Central memory CD8-positive, alpha-beta T cell (primary cell): ENCODE measurements around the gene CHD5.

Source experiments
- ATAC-seq: fragments of 150-1000 bp; cut with Tn5 transposase; replicated peaks from 2 replicates; pipeline ENCODE4 v1.10.0; 2022; ENCODE audit warnings: mild to moderate bottlenecking, moderate FRiP score, moderate number of reproducible peaks; ENCODE audit not compliant: poor library complexity, severe bottlenecking; ENCODE audit errors: extremely low read depth
- DNase-seq, 2 donors: peaks; one replicate each; pipeline ENCODE4 v3.0.0; 2021; ENCODE audit warnings: low spot score in 2 of 2
- H3K27ac Mint-ChIP-seq: one replicate; pipeline ENCODE4 v1.8.0; 2022; ENCODE audit warnings: low read depth, mild to moderate bottlenecking, moderate library complexity, mixed read lengths
- H3K27me3 Mint-ChIP-seq: one replicate; pipeline ENCODE4 v1.8.0; 2022; ENCODE audit warnings: mixed read lengths
- H3K36me3 Mint-ChIP-seq: one replicate; pipeline ENCODE4 v1.8.0; 2022; ENCODE audit warnings: mild to moderate bottlenecking, moderate library complexity, mixed read lengths; ENCODE audit not compliant: insufficient read depth
- H3K4me1 Mint-ChIP-seq: one replicate; pipeline ENCODE4 v1.8.0; 2022; ENCODE audit warnings: mixed read lengths
- H3K4me3 Mint-ChIP-seq: one replicate; pipeline ENCODE4 v1.8.0; 2022; ENCODE audit warnings: mild to moderate bottlenecking, moderate library complexity, mixed read lengths
- H3K9me3 Mint-ChIP-seq: one replicate; pipeline ENCODE4 v1.8.0; 2022; ENCODE audit warnings: mixed read lengths

CHD5 gene

DNA sequence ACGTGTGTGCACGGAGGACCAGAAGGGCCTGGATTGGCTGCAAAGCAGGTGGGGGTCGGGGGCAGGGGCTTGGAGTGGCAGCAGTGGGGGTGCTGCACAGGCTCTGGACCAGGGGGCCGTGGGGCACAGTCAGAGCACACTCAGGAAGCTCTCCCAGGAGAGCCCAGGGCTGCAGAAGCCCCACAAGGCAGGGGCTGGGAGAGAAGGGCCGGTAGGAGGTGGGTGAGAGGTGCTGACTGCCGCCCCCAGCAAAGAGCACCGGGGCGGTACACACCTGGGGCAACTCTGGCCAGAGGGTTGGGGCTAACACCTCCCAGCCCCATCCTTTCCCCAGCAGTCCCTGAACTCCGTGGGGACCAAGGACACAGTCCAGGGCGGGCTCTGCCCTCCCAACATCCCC lies 13.9 kb downstream of the CHD5 start:
- ATAC-seq: no peak
- H3K27me3 Mint-ChIP-seq: peaks cover 69% of the 10 kb centered on the region
- no peaks in the 10 kb centered on the region for H3K9me3 Mint-ChIP-seq
- H3K4me1 Mint-ChIP-seq: no peaks in the 10 kb centered on the region
- no peak for DNase-seq
- no peaks in the 10 kb centered on the region for H3K36me3 Mint-ChIP-seq
- H3K27ac Mint-ChIP-seq: no peak overlapping the region
- no peak overlapping the region for H3K4me3 Mint-ChIP-seq

DNA sequence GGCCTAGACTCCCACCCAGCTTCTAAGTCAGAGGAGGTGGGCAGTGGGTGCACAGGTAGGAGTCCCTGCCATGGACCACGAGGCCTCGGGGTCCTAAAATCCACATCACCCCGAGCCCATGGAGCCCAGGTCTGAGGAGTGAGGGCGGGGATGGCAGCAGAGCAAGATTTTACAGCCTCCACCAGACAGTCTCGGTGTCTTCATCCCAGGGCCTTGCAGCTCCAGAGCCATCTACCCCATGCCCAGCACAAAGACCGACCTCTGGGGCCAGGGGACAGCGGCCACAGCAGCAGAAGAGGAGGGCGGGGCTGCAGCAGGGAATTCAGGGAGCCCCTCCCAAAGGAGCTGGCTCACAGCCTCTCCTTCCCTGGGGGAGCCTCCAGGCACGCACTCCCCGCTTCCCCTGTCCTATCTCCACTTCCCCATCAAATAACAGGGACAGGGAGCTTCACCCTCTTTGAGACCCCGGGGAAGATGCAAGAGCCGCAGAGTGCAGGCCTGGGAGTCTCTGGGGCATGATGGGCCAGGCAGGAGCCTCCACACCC lies 14.6 kb downstream of the CHD5 start:
- Mint-ChIP-seq H3K27me3 (peaks cover 77% of the 10 kb centered on the region), H3K36me3 (no peaks in the 10 kb centered on the region), H3K4me3 (no peak overlapping the region), H3K4me1 (no peaks in the 10 kb centered on the region), H3K27ac (no peak overlapping the region), H3K9me3 (no peaks in the 10 kb centered on the region)
- DNase-seq (no peak), ATAC-seq (no peak)

DNA sequence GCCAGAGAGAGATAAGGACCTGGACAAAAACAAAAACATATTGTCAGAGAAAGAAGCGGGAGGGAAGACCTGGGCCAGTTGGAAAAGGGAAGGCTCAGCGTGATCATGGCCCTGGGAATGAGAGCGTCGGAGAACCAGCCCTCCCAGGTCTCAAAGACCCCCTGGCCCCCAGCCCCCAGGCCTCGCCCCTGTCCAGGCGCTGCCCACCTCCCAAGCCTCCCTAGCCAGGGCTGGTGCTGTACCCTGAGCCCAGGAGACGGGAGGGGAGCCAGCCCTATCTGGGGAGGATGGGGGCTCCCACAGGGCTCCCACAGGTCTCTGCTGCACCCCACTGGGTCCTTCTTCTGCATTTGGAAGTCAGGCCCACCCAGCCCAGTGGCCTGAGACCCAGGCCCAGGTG lies 15.1 kb downstream of the CHD5 start:
- no peaks in the 10 kb centered on the region for H3K4me1 Mint-ChIP-seq
- H3K9me3 Mint-ChIP-seq: no peaks in the 10 kb centered on the region
- no peaks in the 10 kb centered on the region for H3K36me3 Mint-ChIP-seq
- H3K4me3 Mint-ChIP-seq: no peak overlapping the region
- DNase-seq (no peak), ATAC-seq (no peak)
- H3K27ac Mint-ChIP-seq: no peak overlapping the region
- peaks cover 80% of the 10 kb centered on the region for H3K27me3 Mint-ChIP-seq

DNA sequence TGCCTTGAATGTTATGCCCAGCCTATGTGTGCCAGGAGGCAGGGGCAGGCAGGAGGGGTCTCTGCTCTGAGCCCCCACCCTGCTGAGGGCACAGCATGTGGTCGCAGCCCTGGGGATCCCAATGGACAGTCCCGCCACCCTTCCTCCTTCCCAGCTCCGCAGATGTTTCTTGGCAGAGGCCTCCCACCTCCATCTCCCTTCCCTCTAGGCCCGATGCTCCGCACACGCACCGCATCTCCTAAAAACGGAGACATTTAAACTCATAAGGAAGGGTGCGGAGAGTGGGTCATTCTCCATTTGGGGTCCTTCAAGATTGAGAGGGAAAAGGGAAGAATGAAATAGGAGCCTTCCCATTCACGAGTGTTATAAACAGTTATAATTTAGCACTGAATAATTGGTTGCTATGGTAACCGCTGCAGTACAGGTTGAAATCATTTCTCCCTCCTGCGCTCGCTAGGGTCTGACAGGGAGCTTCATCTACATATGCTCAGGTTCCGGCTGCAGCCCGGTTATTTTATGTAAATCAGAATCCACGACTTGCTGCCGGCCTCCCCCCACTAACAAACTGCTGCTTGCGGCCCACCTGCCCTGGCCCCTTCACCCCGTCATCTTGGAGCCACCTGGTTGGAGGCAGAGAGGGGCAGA lies 16.0 kb downstream of the CHD5 start:
- Mint-ChIP-seq H3K27me3 (peaks cover 90% of the 10 kb centered on the region), H3K27ac (no peak overlapping the region), H3K36me3 (no peaks in the 10 kb centered on the region), H3K4me1 (no peaks in the 10 kb centered on the region), H3K9me3 (no peaks in the 10 kb centered on the region), H3K4me3 (no peak overlapping the region)
- DNase-seq: no peak
- no peak for ATAC-seq

DNA sequence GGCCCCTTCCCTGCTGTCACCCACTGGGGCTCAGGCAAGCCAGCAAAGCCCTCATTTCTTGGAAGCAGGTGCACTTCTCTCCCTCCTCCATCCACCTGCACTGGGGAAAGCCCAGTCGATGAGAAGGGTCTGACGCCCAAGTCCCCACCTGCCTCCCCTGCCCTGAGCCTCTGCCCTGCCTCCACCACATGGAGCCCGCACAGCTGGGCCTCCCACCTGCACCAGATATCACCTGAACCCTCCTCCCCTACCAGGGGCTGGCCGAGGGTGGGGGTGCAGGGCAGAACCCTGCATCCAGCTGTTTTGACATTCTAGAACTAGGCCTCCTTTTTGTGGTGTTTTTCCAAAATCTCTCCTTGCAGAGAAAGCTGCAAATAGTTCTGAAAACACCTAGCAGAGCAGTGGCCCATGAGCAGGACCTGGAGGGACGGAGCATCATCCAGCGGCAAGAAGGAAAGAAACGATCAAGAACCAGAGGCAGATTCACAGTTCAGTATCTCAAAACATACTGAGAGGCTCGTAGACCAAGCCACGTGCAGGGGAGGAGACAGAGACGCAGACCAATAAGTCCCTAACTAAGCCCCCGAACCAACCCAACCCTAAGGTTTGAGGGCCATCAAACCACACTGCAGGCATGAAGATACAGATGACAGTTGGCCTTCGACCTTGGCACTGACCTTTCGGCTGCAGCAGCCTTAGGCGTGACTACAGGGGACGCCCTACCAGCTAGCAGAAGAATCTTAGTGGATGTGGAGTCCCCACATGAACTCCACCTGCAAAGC lies 16.7 kb downstream of the CHD5 start:
- H3K27ac Mint-ChIP-seq: no peak overlapping the region
- no peak for DNase-seq
- no peak overlapping the region for H3K4me3 Mint-ChIP-seq
- no peak for ATAC-seq
- no peaks in the 10 kb centered on the region for H3K4me1 Mint-ChIP-seq
- no peaks in the 10 kb centered on the region for H3K36me3 Mint-ChIP-seq
- H3K9me3 Mint-ChIP-seq: no peaks in the 10 kb centered on the region
- H3K27me3 Mint-ChIP-seq: peaks cover 92% of the 10 kb centered on the region

DNA sequence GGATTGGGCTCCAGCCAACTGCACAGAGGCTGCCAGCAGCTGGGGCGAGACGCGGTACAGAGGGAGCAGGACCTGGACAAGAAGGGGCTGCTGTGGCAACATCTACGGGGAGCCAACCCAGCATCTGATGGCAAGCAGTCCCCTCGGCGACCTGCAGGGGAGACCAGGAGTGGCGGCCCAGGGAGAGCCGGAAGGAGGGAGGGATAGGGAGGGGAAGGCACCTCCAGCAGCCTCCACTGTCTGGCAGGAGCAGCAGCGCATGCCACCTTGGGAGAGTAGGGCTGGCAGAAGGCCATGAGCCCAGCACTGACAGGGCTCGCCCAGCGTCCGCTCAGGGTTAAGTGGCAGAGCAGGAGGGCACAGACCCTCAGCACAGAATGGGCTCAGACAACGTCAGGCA lies 17.3 kb downstream of the CHD5 start:
- H3K9me3 Mint-ChIP-seq: no peaks in the 10 kb centered on the region
- peaks cover 92% of the 10 kb centered on the region for H3K27me3 Mint-ChIP-seq
- no peaks in the 10 kb centered on the region for H3K36me3 Mint-ChIP-seq
- no peak overlapping the region for H3K27ac Mint-ChIP-seq
- no peak overlapping the region for H3K4me3 Mint-ChIP-seq
- DNase-seq (no peak), ATAC-seq (no peak)
- H3K4me1 Mint-ChIP-seq: no peaks in the 10 kb centered on the region

DNA sequence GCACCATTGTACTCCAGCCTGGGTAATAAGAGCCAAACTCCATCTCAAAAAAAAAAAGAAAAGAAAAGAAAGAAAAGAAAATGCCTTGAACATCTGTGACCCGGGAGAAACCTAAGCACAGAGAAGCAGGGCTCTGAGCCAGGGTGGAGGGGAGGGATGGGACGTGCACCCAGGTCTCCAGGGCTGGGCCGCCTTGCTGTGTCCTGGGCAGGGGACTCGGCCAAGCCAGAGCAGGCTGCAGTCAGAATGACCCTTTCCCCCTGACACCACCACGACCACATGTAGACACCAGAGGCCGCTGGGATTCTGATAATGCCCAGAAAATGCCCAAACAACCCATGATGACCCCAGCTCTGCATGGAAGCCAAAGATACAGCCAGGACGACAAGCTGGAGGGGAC lies 17.8 kb downstream of the CHD5 start:
- peaks cover 92% of the 10 kb centered on the region for H3K27me3 Mint-ChIP-seq
- H3K27ac Mint-ChIP-seq: no peak overlapping the region
- ATAC-seq (no peak), DNase-seq (no peak)
- H3K4me1 Mint-ChIP-seq: no peaks in the 10 kb centered on the region
- no peaks in the 10 kb centered on the region for H3K36me3 Mint-ChIP-seq
- no peak overlapping the region for H3K4me3 Mint-ChIP-seq
- no peaks in the 10 kb centered on the region for H3K9me3 Mint-ChIP-seq

DNA sequence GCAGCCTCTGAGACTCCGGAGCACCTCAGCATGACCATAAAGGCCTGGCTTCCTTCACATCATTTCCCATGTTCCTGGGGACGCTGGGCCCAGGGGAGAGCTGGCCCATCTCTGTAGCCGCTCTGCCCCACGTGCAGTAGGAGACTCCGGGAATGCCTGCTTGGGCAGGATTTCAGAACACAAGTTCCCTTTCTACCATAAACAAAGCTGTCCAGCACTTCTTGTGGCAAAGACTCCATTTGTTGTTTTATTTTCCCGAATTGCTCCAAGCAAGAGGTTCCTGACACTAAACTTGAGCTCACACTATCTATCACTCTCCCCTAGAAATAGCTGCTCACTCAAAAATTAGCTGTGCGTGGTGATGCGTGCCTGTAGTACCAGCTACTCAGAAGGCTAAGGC lies 21.9 kb downstream of the CHD5 start:
- Mint-ChIP-seq H3K27ac (no peak overlapping the region), H3K4me3 (no peak overlapping the region), H3K4me1 (no peaks in the 10 kb centered on the region), H3K27me3 (peaks cover 61% of the 10 kb centered on the region), H3K36me3 (no peaks in the 10 kb centered on the region), H3K9me3 (no peaks in the 10 kb centered on the region)
- DNase-seq: no peak
- ATAC-seq: no peak

DNA sequence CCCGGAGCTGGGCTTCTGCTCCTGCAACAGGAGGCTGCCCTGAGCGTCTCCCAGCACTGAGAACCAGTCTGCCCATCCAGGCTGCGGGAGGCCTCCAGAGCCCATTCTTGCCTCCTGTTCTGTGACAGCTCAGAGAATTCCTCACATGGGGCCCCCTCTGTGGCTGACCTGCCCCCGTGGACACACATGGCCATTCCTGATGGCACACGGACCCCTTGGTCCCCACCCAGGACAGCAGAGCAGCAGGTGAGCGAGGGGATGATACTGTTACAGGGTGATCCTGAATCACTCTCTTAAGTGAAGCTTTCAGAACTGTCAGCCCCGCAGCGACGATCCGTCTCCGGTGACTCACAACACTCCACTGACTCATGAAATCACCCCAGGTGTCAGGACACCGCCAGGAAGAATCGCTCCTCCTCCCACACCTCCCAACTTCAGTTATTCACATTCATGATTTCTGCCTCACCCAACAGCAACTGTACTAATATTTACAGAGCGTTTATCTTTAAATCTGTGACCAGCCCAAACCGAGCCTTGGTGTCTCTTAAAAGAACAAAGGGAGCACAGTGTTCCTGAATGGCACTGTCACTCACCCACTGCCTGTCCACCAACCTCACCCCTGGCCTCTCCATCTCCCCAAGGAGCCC lies 22.5 kb downstream of the CHD5 start:
- peaks cover 56% of the 10 kb centered on the region for H3K27me3 Mint-ChIP-seq
- ATAC-seq: no peak
- DNase-seq: no peak
- H3K36me3 Mint-ChIP-seq: no peaks in the 10 kb centered on the region
- no peaks in the 10 kb centered on the region for H3K9me3 Mint-ChIP-seq
- H3K4me3 Mint-ChIP-seq: no peak overlapping the region
- no peak overlapping the region for H3K27ac Mint-ChIP-seq
- no peaks in the 10 kb centered on the region for H3K4me1 Mint-ChIP-seq

DNA sequence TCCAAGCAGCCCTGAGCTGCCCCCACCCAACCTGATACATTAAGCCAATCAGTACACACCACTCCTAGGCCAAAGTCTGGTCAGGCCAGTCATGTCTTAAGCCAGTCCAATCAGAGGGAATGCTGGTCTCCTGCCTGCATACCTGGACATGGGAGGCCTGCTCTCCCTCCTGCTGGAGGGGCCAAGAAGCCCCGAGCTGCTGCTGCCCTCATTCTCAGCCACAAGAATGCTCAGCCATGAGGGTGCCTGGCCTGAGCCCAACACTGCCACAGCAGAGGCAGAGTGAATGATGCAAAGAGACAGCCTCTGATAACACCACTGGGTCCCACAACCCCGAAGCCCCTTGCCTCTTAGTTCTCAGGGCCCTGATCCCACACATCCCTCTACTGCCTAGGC lies 23.0 kb downstream of the CHD5 start:
- Mint-ChIP-seq H3K36me3 (no peaks in the 10 kb centered on the region), H3K27ac (no peak overlapping the region), H3K4me1 (no peaks in the 10 kb centered on the region), H3K9me3 (no peaks in the 10 kb centered on the region), H3K4me3 (no peak overlapping the region), H3K27me3 (peaks cover 51% of the 10 kb centered on the region)
- ATAC-seq: no peak
- no peak for DNase-seq

DNA sequence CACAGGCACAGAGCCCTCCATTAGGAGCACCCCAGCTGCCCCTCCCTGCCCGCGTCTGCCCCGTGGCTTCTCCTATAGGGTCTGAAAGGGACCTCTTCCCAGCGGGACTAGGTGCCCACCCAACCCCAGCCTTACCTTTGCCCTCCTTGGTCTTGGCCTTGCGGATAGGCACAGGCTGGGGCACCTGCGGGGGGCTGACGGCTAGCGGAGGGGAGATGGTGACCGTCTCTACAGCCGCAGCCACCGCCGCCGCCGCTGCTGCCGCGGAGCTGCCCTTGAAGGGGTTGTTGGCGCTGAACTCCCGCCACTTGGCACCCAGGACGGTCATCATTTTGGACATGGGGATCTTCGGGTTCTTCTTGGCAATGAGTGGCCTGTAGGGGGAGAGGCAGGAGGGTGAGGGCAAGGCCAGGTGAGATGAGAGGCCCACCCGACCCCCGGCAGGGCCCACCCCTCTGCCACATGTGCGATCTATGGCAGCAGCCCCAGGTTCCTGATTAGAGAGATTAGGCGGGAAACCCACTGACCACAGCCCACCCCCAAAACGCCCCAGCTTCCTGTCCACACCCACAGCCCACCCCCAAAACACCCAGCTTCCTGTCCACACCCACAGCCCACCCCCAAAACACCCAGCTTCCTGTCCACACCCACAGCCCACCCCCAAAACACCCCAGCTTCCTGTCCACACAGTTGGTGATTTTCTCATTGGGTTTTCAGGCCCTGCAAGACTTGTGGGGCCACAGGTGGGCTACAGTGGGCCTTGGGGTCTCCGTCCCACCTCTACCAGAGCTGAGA lies 25.4 kb downstream of the CHD5 start:
- DNase-seq (no peak), ATAC-seq (no peak)
- Mint-ChIP-seq H3K36me3 (no peaks in the 10 kb centered on the region), H3K4me1 (no peaks in the 10 kb centered on the region), H3K4me3 (no peak overlapping the region), H3K27me3 (peaks cover 28% of the 10 kb centered on the region), H3K27ac (no peak overlapping the region), H3K9me3 (no peaks in the 10 kb centered on the region)

DNA sequence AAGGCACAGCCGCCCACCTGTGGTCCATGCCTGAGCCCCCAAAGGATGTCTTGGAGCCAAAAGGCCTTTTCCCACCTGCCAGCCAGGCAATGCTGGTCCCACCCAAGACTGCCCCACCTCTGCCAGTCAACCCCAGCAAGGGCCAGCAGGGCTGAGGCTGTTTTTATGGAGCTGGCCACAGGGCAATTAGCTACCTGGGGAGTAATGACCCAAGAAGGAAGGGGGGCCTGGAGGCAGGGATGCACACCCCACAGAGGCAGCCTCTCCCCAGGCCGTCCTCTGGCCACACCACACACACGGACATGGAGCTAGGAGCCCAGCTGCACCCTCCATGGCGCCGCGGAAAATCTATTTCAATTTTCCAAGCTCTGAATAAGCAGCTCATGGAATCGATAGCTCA lies 27.2 kb downstream of the CHD5 start:
- no peak for DNase-seq
- Mint-ChIP-seq H3K4me1 (peaks cover 5% of the 10 kb centered on the region), H3K9me3 (no peaks in the 10 kb centered on the region), H3K4me3 (no peak overlapping the region), H3K27ac (no peak overlapping the region), H3K27me3 (peaks cover 16% of the 10 kb centered on the region), H3K36me3 (no peaks in the 10 kb centered on the region)
- ATAC-seq: no peak
